Measurements from ENCODE around the gene FRK.

Gene FRK

DNA sequence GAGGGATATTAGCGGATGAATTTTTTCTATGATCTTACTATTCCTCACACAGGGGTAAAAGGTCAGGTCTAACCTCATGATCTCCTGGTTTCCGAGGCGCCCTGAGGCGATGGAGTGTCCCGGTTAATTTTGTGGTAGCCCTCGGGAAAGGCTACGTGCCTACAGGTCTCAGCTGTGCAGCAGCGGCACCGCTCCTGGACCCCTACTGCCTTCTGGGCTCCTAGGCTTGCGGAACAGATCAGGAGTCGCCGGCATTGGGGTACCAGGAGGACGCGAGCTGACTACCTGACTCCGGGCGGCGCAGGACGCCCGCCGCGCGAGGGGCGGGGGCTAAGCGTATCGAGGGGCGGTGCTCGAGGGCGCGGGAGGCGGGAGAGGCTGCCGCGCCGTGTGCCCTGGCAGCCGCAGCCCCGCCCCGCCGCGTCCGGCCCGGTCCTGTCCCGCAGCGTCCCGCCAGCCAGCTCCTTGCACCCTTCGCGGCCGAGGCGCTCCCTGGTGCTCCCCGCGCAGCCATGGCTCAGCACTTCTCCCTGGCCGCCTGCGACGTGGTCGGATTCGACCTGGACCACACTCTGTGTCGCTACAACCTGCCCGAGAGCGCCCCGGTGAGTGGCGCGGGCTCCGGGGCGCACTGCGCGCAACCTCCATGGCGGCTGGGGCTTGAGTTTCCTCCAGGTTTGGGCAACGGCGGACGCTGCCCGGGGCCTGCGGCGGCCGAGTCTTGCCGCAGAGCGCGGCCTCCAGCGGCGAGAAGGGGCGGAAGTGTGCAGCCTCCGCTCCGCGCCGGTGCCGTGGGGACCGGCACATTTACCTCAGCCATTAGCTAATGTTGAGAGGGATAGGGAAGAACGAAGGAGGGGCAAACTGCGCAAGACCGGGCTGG, 40.0 kb upstream of the FRK start, which contains the start of gene NT5DC1 (continued):
- TF ChIP-seq, protein P1, sequence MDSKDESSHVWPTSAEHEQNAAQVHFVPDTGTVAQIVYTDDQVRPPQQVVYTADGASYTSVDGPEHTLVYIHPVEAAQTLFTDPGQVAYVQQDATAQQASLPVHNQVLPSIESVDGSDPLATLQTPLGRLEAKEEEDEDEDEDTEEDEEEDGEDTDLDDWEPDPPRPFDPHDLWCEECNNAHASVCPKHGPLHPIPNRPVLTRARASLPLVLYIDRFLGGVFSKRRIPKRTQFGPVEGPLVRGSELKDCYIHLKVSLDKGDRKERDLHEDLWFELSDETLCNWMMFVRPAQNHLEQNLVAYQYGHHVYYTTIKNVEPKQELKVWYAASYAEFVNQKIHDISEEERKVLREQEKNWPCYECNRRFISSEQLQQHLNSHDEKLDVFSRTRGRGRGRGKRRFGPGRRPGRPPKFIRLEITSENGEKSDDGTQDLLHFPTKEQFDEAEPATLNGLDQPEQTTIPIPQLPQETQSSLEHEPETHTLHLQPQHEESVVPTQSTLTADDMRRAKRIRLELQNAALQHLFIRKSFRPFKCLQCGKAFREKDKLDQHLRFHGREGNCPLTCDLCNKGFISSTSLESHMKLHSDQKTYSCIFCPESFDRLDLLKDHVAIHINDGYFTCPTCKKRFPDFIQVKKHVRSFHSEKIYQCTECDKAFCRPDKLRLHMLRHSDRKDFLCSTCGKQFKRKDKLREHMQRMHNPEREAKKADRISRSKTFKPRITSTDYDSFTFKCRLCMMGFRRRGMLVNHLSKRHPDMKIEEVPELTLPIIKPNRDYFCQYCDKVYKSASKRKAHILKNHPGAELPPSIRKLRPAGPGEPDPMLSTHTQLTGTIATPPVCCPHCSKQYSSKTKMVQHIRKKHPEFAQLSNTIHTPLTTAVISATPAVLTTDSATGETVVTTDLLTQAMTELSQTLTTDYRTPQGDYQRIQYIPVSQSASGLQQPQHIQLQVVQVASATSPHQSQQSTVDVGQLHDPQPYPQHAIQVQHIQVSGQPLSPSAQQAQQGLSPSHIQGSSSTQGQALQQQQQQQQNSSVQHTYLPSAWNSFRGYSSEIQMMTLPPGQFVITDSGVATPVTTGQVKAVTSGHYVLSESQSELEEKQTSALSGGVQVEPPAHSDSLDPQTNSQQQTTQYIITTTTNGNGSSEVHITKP (tag by site-specific recombination; IDR thresholded peaks at IDR 0.05): peak; percentile 97
- TF ChIP-seq ZNF48 (tag by site-specific recombination; IDR thresholded peaks at IDR 0.05): no peak
- TF ChIP-seq SETDB1 (IDR thresholded peaks at IDR 0.05; ENCODE audit: insufficient read length, low read length): no peak
- TF ChIP-seq, protein P2, sequence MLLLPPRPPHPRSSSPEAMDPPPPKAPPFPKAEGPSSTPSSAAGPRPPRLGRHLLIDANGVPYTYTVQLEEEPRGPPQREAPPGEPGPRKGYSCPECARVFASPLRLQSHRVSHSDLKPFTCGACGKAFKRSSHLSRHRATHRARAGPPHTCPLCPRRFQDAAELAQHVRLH (tag by site-specific recombination; IDR thresholded peaks at IDR 0.05): peak; percentile 73
- TF ChIP-seq ZNF423 (tag by site-specific recombination; IDR thresholded peaks at IDR 0.05): peak; percentile 73; the same call in 1 of the 2 replicates
- TF ChIP-seq ZNF561 (tag by site-specific recombination; IDR thresholded peaks at IDR 0.05; ENCODE audit: borderline replicate concordance): peak; percentile 95
- TF ChIP-seq, protein P3, sequence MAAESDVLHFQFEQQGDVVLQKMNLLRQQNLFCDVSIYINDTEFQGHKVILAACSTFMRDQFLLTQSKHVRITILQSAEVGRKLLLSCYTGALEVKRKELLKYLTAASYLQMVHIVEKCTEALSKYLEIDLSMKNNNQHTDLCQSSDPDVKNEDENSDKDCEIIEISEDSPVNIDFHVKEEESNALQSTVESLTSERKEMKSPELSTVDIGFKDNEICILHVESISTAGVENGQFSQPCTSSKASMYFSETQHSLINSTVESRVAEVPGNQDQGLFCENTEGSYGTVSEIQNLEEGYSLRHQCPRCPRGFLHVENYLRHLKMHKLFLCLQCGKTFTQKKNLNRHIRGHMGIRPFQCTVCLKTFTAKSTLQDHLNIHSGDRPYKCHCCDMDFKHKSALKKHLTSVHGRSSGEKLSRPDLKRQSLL (tag by site-specific recombination; IDR thresholded peaks at IDR 0.05): no peak
- TF ChIP-seq, protein P4, sequence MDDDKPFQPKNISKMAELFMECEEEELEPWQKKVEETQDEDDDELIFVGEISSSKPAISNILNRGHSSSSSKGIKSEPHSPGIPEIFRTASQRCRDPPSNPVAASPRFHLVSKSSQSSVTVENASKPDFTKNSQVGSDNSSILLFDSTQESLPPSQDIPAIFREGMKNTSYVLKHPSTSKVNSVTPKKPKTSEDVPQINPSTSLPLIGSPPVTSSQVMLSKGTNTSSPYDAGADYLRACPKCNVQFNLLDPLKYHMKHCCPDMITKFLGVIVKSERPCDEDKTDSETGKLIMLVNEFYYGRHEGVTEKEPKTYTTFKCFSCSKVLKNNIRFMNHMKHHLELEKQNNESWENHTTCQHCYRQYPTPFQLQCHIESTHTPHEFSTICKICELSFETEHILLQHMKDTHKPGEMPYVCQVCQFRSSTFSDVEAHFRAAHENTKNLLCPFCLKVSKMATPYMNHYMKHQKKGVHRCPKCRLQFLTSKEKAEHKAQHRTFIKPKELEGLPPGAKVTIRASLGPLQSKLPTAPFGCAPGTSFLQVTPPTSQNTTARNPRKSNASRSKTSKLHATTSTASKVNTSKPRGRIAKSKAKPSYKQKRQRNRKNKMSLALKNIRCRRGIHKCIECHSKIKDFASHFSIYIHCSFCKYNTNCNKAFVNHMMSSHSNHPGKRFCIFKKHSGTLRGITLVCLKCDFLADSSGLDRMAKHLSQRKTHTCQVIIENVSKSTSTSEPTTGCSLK (tag by site-specific recombination; IDR thresholded peaks at IDR 0.05): no peak
- TF ChIP-seq, protein P5, sequence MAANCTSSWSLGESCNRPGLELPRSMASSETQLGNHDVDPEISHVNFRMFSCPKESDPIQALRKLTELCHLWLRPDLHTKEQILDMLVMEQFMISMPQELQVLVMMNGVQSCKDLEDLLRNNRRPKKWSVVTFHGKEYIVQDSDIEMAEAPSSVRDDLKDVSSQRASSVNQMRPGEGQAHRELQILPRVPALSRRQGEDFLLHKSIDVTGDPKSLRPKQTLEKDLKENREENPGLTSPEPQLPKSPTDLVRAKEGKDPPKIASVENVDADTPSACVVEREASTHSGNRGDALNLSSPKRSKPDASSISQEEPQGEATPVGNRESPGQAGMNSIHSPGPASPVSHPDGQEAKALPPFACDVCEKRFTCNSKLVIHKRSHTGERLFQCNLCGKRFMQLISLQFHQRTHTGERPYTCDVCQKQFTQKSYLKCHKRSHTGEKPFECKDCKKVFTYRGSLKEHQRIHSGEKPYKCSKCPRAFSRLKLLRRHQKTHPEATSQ (tag by site-specific recombination; IDR thresholded peaks at IDR 0.05): peak; percentile 96
- TF ChIP-seq ZBTB17 (tag by site-specific recombination; IDR thresholded peaks at IDR 0.05): peak; percentile 79
- TF ChIP-seq ZNF2 (tag by site-specific recombination; IDR thresholded peaks at IDR 0.05): peak; percentile 91
- TF ChIP-seq ZFP69B (tag by site-specific recombination; IDR thresholded peaks at IDR 0.05): peak; percentile 48; the same call in 1 of the 2 replicates
- no peak for TF ChIP-seq RBAK (tag by site-specific recombination; IDR thresholded peaks at IDR 0.05)
- TF ChIP-seq, protein P6, sequence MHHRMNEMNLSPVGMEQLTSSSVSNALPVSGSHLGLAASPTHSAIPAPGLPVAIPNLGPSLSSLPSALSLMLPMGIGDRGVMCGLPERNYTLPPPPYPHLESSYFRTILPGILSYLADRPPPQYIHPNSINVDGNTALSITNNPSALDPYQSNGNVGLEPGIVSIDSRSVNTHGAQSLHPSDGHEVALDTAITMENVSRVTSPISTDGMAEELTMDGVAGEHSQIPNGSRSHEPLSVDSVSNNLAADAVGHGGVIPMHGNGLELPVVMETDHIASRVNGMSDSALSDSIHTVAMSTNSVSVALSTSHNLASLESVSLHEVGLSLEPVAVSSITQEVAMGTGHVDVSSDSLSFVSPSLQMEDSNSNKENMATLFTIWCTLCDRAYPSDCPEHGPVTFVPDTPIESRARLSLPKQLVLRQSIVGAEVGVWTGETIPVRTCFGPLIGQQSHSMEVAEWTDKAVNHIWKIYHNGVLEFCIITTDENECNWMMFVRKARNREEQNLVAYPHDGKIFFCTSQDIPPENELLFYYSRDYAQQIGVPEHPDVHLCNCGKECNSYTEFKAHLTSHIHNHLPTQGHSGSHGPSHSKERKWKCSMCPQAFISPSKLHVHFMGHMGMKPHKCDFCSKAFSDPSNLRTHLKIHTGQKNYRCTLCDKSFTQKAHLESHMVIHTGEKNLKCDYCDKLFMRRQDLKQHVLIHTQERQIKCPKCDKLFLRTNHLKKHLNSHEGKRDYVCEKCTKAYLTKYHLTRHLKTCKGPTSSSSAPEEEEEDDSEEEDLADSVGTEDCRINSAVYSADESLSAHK (tag by site-specific recombination; IDR thresholded peaks at IDR 0.05): no peak
- no peak for TF ChIP-seq ZNF626 (tag by site-specific recombination; IDR thresholded peaks at IDR 0.05)
- peak; percentile 62 for TF ChIP-seq KLF1 (tag by site-specific recombination; IDR thresholded peaks at IDR 0.05)
- TF ChIP-seq ZFHX2 (tag by site-specific recombination; conservative IDR thresholded peaks at IDR 0.05): 0 out of 2 replicates have a peak, but pooled peaks have one; percentile 12
- peak; percentile 62; the same call in 1 of the 2 replicates for TF ChIP-seq ZNF394 (tag by site-specific recombination; IDR thresholded peaks at IDR 0.05; ENCODE audit: borderline replicate concordance)
- no peak for TF ChIP-seq ZBTB21 (tag by site-specific recombination; IDR thresholded peaks at IDR 0.05)
- no peak for TF ChIP-seq SALL2 (tag by site-specific recombination; IDR thresholded peaks at IDR 0.05; ENCODE audit: borderline replicate concordance)

Data from HEK293 (cell line).